Thyroid gland (tissue), 4 donors: ENCODE results near the gene ACBD3.

ENCODE experiments used
- CTCF ChIP-seq, 6 experiments: fragments of 200-600 bp in 3 of 6; fragments of 450-650 bp in 3 of 6; sonication (generic) in 3 of 6; IDR thresholded peaks; one replicate each; pipeline ENCODE4 v1.5.1; 2016 to 2019; ENCODE audit warnings: antibody characterized with exemption in 6 of 6, mild to moderate bottlenecking in 2 of 6, inconsistent platforms in 1 of 6, moderate library complexity in 1 of 6
- POLR2A ChIP-seq, 2 donors: fragments of 450-650 bp; IDR thresholded peaks; one replicate each; pipeline ENCODE4 v1.6.1; 2017; ENCODE audit warnings: antibody characterized with exemption in 2 of 2, mild to moderate bottlenecking in 2 of 2, moderate library complexity in 1 of 2

DNA sequence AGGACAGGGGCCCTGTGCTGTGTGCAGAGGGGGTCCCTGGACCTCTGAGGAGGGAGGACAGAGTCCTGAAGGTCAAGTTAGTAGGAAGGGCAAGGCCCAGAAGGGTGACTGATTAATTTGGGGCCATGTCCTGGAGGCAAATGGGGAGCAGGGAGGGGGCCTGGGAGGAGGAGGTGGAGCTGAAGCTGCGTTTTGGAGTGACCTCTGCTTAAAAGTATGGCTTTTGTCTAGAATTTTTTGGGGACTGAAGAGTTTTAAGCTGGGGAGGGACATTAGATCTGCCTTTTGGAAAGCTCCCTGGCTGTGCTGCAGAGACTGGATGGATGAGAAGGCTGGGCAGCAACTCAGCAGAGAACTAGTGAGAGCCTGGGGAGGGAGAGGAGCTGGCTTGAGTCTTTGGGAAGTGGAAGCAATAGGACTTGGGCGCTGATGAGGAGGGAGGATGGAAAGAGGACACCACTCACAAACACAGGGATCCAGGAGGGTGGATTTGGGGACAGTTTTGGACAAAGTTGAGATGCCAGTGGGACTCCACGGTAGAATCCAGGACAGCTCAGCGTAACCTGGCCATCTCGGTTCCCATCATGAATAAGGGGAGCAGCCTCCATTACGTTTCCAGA, 52.9 kb downstream of the ACBD3 start:
- TF ChIP-seq CTCF (IDR thresholded peaks at IDR 0.05), result no peak
- no peak for TF ChIP-seq POLR2A (IDR thresholded peaks at IDR 0.05)
